ENCODE results near the gene ZNF653. TPM values are rescaled to one million over a fixed set of nuclear protein-coding genes. Genes with fewer than 3 reads are reported as not detected.

ZNF653 gene
- total RNA-seq, result 10 to 100 TPM; 12.9 to 13.1 TPM

GRCh38 chr19:11505504-11506100 lies at the start of gene ZNF653:
ZNF653 (minus strand) TSS chr19:11505839; CDS start chr19:11505786, 53 bp downstream.
- peaks cover 10% of the 10 kb centered on the region for H3K36me3 Mint-ChIP-seq
- H3K27ac Mint-ChIP-seq, result peak within 1 kb of the TSS; percentile 91
- no peaks in the 10 kb centered on the region for H3K9me3 Mint-ChIP-seq
- peak; percentile 93 for DNase-seq
- H3K4me1 Mint-ChIP-seq, result peaks cover 11% of the 10 kb centered on the region
- peaks cover 3% of the 10 kb centered on the region for H3K27me3 Mint-ChIP-seq
- H3K4me3 Mint-ChIP-seq, result peak within 1 kb of the TSS; percentile 86

GRCh38 chr19:11555246-11555645 lies 49.6 kb upstream of the ZNF653 start:
- H3K27me3 Mint-ChIP-seq, result no peaks in the 10 kb centered on the region
- no peak for DNase-seq
- H3K9me3 Mint-ChIP-seq, result no peaks in the 10 kb centered on the region
- H3K27ac Mint-ChIP-seq, result peak overlapping the region; percentile 27
- peaks cover 17% of the 10 kb centered on the region for H3K36me3 Mint-ChIP-seq
- H3K4me3 Mint-ChIP-seq, result no peak overlapping the region
- peaks cover 31% of the 10 kb centered on the region for H3K4me1 Mint-ChIP-seq

GRCh38 chr19:11554160-11554559 lies 48.5 kb upstream of the ZNF653 start:
- H3K27me3 Mint-ChIP-seq, result no peaks in the 10 kb centered on the region
- peaks cover 26% of the 10 kb centered on the region for H3K4me1 Mint-ChIP-seq
- DNase-seq, result no peak
- no peak overlapping the region for H3K4me3 Mint-ChIP-seq
- peaks cover 17% of the 10 kb centered on the region for H3K36me3 Mint-ChIP-seq
- H3K9me3 Mint-ChIP-seq, result no peaks in the 10 kb centered on the region
- H3K27ac Mint-ChIP-seq, result peak overlapping the region; percentile 6

GRCh38 chr19:11552666-11553372 lies 47.2 kb upstream of the ZNF653 start:
- H3K4me1 Mint-ChIP-seq, result peaks cover 22% of the 10 kb centered on the region
- DNase-seq, result no peak
- no peak overlapping the region for H3K27ac Mint-ChIP-seq
- no peaks in the 10 kb centered on the region for H3K27me3 Mint-ChIP-seq
- H3K4me3 Mint-ChIP-seq, result no peak overlapping the region
- peaks cover 15% of the 10 kb centered on the region for H3K36me3 Mint-ChIP-seq
- H3K9me3 Mint-ChIP-seq, result no peaks in the 10 kb centered on the region

GRCh38 chr19:11551603-11552235 lies 46.1 kb upstream of the ZNF653 start:
- H3K27me3 Mint-ChIP-seq, result no peaks in the 10 kb centered on the region
- no peak overlapping the region for H3K27ac Mint-ChIP-seq

GRCh38 chr19:11550265-11550664 lies 44.6 kb upstream of the ZNF653 start:
- peaks cover 4% of the 10 kb centered on the region for H3K36me3 Mint-ChIP-seq
- no peak for DNase-seq
- H3K27me3 Mint-ChIP-seq, result no peaks in the 10 kb centered on the region
- H3K4me3 Mint-ChIP-seq, result no peak overlapping the region
- H3K27ac Mint-ChIP-seq, result no peak overlapping the region
- H3K9me3 Mint-ChIP-seq, result no peaks in the 10 kb centered on the region
- peaks cover 6% of the 10 kb centered on the region for H3K4me1 Mint-ChIP-seq

More at GRCh38 chr19:11551603-11552235, 46.1 kb upstream of the ZNF653 start:
- H3K4me1 Mint-ChIP-seq, result peaks cover 16% of the 10 kb centered on the region
- no peak overlapping the region for H3K4me3 Mint-ChIP-seq
- H3K36me3 Mint-ChIP-seq, result peaks cover 10% of the 10 kb centered on the region
- no peak for DNase-seq
- no peaks in the 10 kb centered on the region for H3K9me3 Mint-ChIP-seq

GRCh38 chr19:11549386-11549953 lies 43.8 kb upstream of the ZNF653 start:
- H3K27ac Mint-ChIP-seq, result no peak overlapping the region
- H3K4me3 Mint-ChIP-seq, result no peak overlapping the region
- H3K4me1 Mint-ChIP-seq, result peaks cover 5% of the 10 kb centered on the region
- DNase-seq, result no peak
- H3K36me3 Mint-ChIP-seq, result peaks cover 2% of the 10 kb centered on the region
- no peaks in the 10 kb centered on the region for H3K9me3 Mint-ChIP-seq
- no peaks in the 10 kb centered on the region for H3K27me3 Mint-ChIP-seq

GRCh38 chr19:11547929-11548700 lies 42.5 kb upstream of the ZNF653 start:
- Mint-ChIP-seq H3K36me3 (no peaks in the 10 kb centered on the region), H3K4me1 (no peaks in the 10 kb centered on the region), H3K9me3 (no peaks in the 10 kb centered on the region), H3K4me3 (no peak overlapping the region), H3K27ac (no peak overlapping the region), H3K27me3 (peaks cover 6% of the 10 kb centered on the region)
- DNase-seq, result no peak

- H3K4me1 Mint-ChIP-seq, result peaks cover 5% of the 10 kb centered on the region
- no peak for DNase-seq
- H3K9me3 Mint-ChIP-seq, result no peaks in the 10 kb centered on the region
- H3K4me3 Mint-ChIP-seq, result no peak overlapping the region
- H3K36me3 Mint-ChIP-seq, result no peaks in the 10 kb centered on the region
- peaks cover 44% of the 10 kb centered on the region for H3K27me3 Mint-ChIP-seq
- H3K27ac Mint-ChIP-seq, result no peak overlapping the region
Observed at GRCh38 chr19:11541238-11541637, 35.6 kb upstream of the ZNF653 start.

- Mint-ChIP-seq H3K27me3 (peaks cover 44% of the 10 kb centered on the region), H3K4me3 (no peak overlapping the region)
Observed at GRCh38 chr19:11540645-11541044, 35.0 kb upstream of the ZNF653 start.

GRCh38 chr19:11539495-11540365 lies 34.1 kb upstream of the ZNF653 start:
- Mint-ChIP-seq H3K27ac (no peak overlapping the region), H3K36me3 (no peaks in the 10 kb centered on the region), H3K4me1 (peaks cover 8% of the 10 kb centered on the region), H3K4me3 (no peak overlapping the region), H3K27me3 (peaks cover 44% of the 10 kb centered on the region), H3K9me3 (no peaks in the 10 kb centered on the region)
- DNase-seq, result no peak

More at GRCh38 chr19:11540645-11541044, 35.0 kb upstream of the ZNF653 start:
- Mint-ChIP-seq H3K27ac (no peak overlapping the region), H3K9me3 (no peaks in the 10 kb centered on the region), H3K36me3 (no peaks in the 10 kb centered on the region), H3K4me1 (peaks cover 6% of the 10 kb centered on the region)
- DNase-seq, result no peak

- H3K27ac Mint-ChIP-seq, result no peak within 1 kb of the TSS
- H3K9me3 Mint-ChIP-seq, result no peaks in the 10 kb centered on the region
- DNase-seq, result peak; percentile 31
- no peaks in the 10 kb centered on the region for H3K36me3 Mint-ChIP-seq
- H3K27me3 Mint-ChIP-seq, result peaks cover 37% of the 10 kb centered on the region
- H3K4me1 Mint-ChIP-seq, result peaks cover 8% of the 10 kb centered on the region
- H3K4me3 Mint-ChIP-seq, result no peak within 1 kb of the TSS
Observed at GRCh38 chr19:11538232-11539036, 32.8 kb upstream of the ZNF653 start, which contains the start of gene CNN1. CNN1 (plus strand) TSS chr19:11538851; CDS start chr19:11538928, 77 bp downstream.

Data from activated naive CD8-positive, alpha-beta T cell treated with anti-CD3 and anti-CD28 coated beads for 36 hours (primary cell).